Chondrocyte (in vitro differentiated cells): ENCODE results near the gene ABCD3. TPM values are rescaled to one million over a fixed set of nuclear protein-coding genes. Genes with fewer than 3 reads are reported as not detected.

Source experiments
- DNase-seq: peaks from one replicate; pipeline ENCODE4 v3.0.0; 2021; ENCODE audit warnings: mixed read lengths, low spot score
- H3K27ac Mint-ChIP-seq: one replicate; pipeline ENCODE4 v1.8.0; 2021; ENCODE audit warnings: mild to moderate bottlenecking, moderate library complexity, mixed read lengths; ENCODE audit not compliant: unreplicated experiment
- H3K27me3 Mint-ChIP-seq: 2 replicates; pipeline ENCODE4 v1.8.0; 2021; ENCODE audit warnings: low read depth, mixed read lengths
- H3K36me3 Mint-ChIP-seq: 2 replicates; pipeline ENCODE4 v1.8.0; 2021; ENCODE audit warnings: low read depth, mixed read lengths
- H3K4me1 Mint-ChIP-seq: 2 replicates; pipeline ENCODE4 v1.8.0; 2021; ENCODE audit warnings: low read depth, mild to moderate bottlenecking, mixed read lengths
- H3K4me3 Mint-ChIP-seq: one replicate; pipeline ENCODE4 v1.8.0; 2021; ENCODE audit warnings: mild to moderate bottlenecking, moderate library complexity, mixed read lengths; ENCODE audit not compliant: unreplicated experiment
- H3K9me3 Mint-ChIP-seq: 2 replicates; pipeline ENCODE4 v1.8.0; 2021; ENCODE audit warnings: low read depth, mixed read lengths
- total RNA-seq: library from RNA; stranded (reverse); gene quantifications from 3 replicates; pipeline ENCODE4 v1.2.1, GENCODE V29; 2021
- TF ChIP-seq, protein P1 (sequence below): fragments of 200-600 bp; sonication (generic); IDR thresholded peaks from 2 replicates; pipeline ENCODE4 v1.5.0; 2021; ENCODE audit warnings: antibody characterized with exemption, mild to moderate bottlenecking, moderate library complexity

The ABCD3 gene
- total RNA-seq, 1 donor from 2014 or later, result 36.1 TPM

DNA sequence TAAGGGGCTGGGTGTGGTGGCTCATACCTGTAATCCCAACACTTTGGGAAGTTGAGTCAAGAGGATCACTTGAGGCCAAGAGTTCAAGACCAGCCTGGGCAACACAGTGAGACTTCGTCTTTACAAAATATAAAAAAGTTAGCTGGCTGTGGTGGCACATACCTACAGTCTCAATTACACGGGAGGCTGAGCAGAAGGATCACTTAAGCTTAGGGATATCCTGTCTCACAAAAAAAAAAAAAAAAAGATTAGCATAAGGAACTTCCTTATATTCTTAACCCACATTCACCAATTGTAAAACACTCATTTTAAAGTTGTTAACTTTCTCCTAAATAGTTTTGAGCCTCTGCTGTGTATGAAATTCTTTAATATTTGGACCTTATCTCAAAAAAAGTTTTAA, 53.1 kb downstream of the ABCD3 start:
- Mint-ChIP-seq H3K27ac (no peak overlapping the region), H3K4me1 (peaks cover 9% of the 10 kb centered on the region), H3K27me3 (no peaks in the 10 kb centered on the region), H3K4me3 (no peak overlapping the region), H3K36me3 (peaks cover 13% of the 10 kb centered on the region), H3K9me3 (no peaks in the 10 kb centered on the region)
- TF ChIP-seq, protein P1, sequence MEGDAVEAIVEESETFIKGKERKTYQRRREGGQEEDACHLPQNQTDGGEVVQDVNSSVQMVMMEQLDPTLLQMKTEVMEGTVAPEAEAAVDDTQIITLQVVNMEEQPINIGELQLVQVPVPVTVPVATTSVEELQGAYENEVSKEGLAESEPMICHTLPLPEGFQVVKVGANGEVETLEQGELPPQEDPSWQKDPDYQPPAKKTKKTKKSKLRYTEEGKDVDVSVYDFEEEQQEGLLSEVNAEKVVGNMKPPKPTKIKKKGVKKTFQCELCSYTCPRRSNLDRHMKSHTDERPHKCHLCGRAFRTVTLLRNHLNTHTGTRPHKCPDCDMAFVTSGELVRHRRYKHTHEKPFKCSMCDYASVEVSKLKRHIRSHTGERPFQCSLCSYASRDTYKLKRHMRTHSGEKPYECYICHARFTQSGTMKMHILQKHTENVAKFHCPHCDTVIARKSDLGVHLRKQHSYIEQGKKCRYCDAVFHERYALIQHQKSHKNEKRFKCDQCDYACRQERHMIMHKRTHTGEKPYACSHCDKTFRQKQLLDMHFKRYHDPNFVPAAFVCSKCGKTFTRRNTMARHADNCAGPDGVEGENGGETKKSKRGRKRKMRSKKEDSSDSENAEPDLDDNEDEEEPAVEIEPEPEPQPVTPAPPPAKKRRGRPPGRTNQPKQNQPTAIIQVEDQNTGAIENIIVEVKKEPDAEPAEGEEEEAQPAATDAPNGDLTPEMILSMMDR, result no peak
- DNase-seq, result no peak

DNA sequence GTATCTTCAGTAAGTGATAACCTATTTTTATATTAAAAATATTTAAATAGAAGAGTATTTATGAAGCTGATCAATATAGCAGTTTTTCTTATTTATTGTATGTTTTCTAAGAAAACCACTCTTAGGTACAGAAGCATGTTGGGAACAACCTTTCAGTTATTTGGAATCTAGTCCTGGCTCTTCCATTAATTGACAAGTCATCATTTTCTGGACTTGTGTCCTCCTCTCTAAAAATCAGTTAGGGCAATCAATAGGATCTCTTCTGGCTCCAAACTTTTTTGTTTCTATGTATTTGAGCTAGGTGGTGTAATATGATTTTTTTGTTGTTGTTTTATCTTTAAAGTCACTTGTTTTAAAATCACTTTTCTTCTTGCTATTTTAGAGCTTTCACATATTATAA, 57.0 kb downstream of the ABCD3 start:
- no peaks in the 10 kb centered on the region for H3K9me3 Mint-ChIP-seq
- peaks cover 3% of the 10 kb centered on the region for H3K4me1 Mint-ChIP-seq
- H3K27ac Mint-ChIP-seq, result no peak overlapping the region
- DNase-seq, result no peak
- H3K36me3 Mint-ChIP-seq, result peaks cover 11% of the 10 kb centered on the region
- TF ChIP-seq, protein P1, result no peak
- H3K4me3 Mint-ChIP-seq, result no peak overlapping the region
- no peaks in the 10 kb centered on the region for H3K27me3 Mint-ChIP-seq

DNA sequence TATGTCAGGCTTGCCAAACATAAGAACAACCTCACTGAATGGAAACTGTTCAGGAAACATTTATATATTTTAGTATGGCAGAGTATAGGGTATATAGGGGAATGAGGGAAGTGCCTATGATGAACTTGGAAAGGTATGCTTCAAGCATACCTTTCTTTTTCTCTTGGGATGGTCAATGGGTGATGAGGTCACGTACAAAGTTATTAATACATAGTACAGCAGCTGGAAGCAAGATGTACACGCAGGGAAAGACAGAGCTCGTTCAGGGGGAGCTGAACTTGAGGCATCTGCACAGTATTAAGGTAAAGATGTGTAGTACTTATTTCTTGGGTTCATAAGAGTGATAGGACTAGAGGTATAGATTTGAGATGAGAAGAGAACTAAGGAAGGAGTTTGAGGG, 61.5 kb downstream of the ABCD3 start:
- no peak overlapping the region for H3K27ac Mint-ChIP-seq
- DNase-seq, result no peak
- H3K9me3 Mint-ChIP-seq, result no peaks in the 10 kb centered on the region
- no peak overlapping the region for H3K4me3 Mint-ChIP-seq
- TF ChIP-seq, protein P1, result no peak
- H3K27me3 Mint-ChIP-seq, result no peaks in the 10 kb centered on the region
- H3K4me1 Mint-ChIP-seq, result peaks cover 3% of the 10 kb centered on the region
- peaks cover 16% of the 10 kb centered on the region for H3K36me3 Mint-ChIP-seq

DNA sequence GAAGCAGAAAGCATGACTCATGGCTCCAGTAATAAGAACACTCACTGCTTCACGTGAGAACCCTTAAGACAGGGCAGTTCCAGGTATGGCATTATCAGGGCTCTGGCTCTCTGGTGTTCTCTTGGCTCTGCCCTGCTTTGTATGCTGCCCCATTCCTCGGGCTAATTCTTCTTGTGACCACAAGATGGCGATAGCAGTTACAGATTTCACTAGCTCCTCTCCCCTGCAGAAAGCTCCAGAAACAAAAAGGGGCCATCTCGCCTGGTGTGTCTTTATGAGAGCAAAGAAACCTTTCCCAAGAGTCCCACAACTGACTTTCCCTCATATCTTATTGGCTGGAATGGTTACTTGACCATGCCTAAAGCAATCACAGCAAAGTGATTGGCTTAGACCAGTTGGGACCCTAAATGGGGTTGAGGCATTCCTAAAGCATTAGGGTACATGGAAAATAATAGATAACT, 63.3 kb downstream of the ABCD3 start:
- H3K27ac Mint-ChIP-seq, result no peak overlapping the region

DNA sequence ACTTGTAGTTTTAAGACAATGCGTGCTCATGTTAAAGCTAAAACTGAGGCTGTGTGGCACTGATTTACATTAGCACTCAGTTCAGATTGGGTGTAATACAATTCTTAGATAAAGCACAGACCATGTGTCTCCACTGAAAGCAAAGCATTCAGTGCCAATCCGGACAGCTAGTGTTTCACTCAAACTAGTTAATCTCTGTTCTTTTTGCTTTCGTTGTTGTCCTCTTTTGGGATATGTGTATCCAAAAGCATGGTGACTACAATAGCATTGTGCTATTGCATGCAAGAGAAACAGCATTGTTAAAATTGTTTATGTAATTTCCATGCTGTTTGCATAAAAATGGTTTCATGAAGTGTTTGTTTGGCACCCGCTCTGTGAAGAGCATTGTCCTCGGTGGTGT, 68.8 kb downstream of the ABCD3 start:
- no peak overlapping the region for H3K4me3 Mint-ChIP-seq
- H3K27ac Mint-ChIP-seq, result no peak overlapping the region
- no peaks in the 10 kb centered on the region for H3K4me1 Mint-ChIP-seq
- TF ChIP-seq, protein P1, result no peak
- H3K9me3 Mint-ChIP-seq, result no peaks in the 10 kb centered on the region
- H3K27me3 Mint-ChIP-seq, result no peaks in the 10 kb centered on the region
- H3K36me3 Mint-ChIP-seq, result peaks cover 18% of the 10 kb centered on the region
- no peak for DNase-seq

More for the DNA sequence above, 63.3 kb downstream of the ABCD3 start:
- no peak overlapping the region for H3K4me3 Mint-ChIP-seq
- TF ChIP-seq, protein P1, result peak; percentile 89
- no peaks in the 10 kb centered on the region for H3K27me3 Mint-ChIP-seq
- H3K9me3 Mint-ChIP-seq, result no peaks in the 10 kb centered on the region
- peaks cover 3% of the 10 kb centered on the region for H3K4me1 Mint-ChIP-seq
- peaks cover 12% of the 10 kb centered on the region for H3K36me3 Mint-ChIP-seq
- DNase-seq, result no peak
